H1 (cell line): ENCODE data around the gene DLGAP5. TPM values are rescaled to one million over a fixed set of nuclear protein-coding genes. Genes with fewer than 3 reads are reported as not detected.

ENCODE experiments used
- BRCA1 ChIP-seq: IDR thresholded peaks from 2 replicates; pipeline ENCODE4 v1.6.1; 2012; ENCODE audit warnings: low read depth, low read length, improper control_type of control experiment
- RNF2 ChIP-seq: fragments of 200-900, 300-1000 bp; sonication (generic); IDR thresholded peaks from 2 replicates; pipeline ENCODE4 v1.7.1; 2016; ENCODE audit warnings: borderline replicate concordance, low read depth, mild to moderate bottlenecking, antibody characterized with exemption, low read length; ENCODE audit not compliant: poor library complexity, severe bottlenecking; ENCODE audit errors: missing control alignments
- RXRA ChIP-seq: IDR thresholded peaks from 2 replicates; pipeline ENCODE4 v1.6.1; 2011; ENCODE audit warnings: low read depth, mild to moderate bottlenecking, low read length, moderate library complexity; ENCODE audit not compliant: insufficient read depth
- SAP30 ChIP-seq: fragments of 300-600 bp; sonication (generic); IDR thresholded peaks from 2 replicates; pipeline ENCODE4 v1.7.1; 2012; ENCODE audit warnings: low read length, moderate library complexity, mild to moderate bottlenecking, inconsistent platforms; ENCODE audit not compliant: insufficient read depth, insufficient replicate concordance
- TEAD4 ChIP-seq: IDR thresholded peaks from 2 replicates; pipeline ENCODE4 v1.6.1; 2012; ENCODE audit warnings: low read depth, low read length, inconsistent platforms, mixed read lengths
- polyA plus RNA-seq, 7 experiments: library from polyadenylated mRNA; depleted of rRNA in 3 of 7; stranded (reverse) in 5 of 7; unstranded in 2 of 7; fragments of >200 nt in 5 of 7; fragments of 200-250 nt in 2 of 7; gene quantifications; 1 replicate in 5 of 7; 2 replicates in 1 of 7; 4 replicates in 1 of 7; pipeline versions ENCODE4 v1.2.1 to v1.2.3, GENCODE V29; 2011 to 2013; ENCODE audit warnings: missing spikeins in 2 of 7, mixed read lengths in 2 of 7
- total RNA-seq: library from RNA; stranded (reverse); fragmentation: NEBNext Ultra II Directional; extraction: Animal tissue kit (Norgen Biotek cat#: 25700); gene quantifications from 2 replicates; pipeline ENCODE4 v1.2.1, GENCODE V29; 2021
- TF ChIP-seq, protein P1 (sequence below): fragments of 300-600 bp; sonication (generic); IDR thresholded peaks from 2 replicates; pipeline ENCODE4 v1.7.1; 2012; ENCODE audit warnings: low read length, moderate library complexity, mild to moderate bottlenecking, inconsistent platforms; ENCODE audit not compliant: insufficient replicate concordance

The DLGAP5 gene
- total and polyA plus RNA-seq, 2 of the 8 experiments (the other 6 are each of a cell fraction or from before 2014, with no cell fraction given), result 16.9 to 155 TPM

DNA sequence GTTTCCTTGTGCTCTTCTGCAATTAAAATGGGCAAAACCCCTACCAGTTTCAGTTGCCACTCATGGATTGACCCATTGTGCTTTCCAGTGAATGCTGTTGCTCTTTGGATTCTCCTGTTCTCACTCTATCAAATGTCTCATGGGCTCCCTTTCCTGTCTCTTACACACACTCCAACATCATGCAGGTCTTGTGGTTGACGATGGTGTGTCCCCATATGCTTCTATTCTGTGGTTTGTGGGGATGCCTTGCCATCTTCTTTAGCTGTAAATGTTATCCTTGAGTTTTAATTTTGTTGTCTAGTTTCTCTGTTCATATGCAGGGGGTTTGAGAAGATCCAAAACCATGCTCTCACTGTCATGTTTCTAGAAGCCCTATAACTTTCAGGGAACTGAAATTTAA lies 47.9 kb upstream of the DLGAP5 start (continued):
- TF ChIP-seq, protein P1, sequence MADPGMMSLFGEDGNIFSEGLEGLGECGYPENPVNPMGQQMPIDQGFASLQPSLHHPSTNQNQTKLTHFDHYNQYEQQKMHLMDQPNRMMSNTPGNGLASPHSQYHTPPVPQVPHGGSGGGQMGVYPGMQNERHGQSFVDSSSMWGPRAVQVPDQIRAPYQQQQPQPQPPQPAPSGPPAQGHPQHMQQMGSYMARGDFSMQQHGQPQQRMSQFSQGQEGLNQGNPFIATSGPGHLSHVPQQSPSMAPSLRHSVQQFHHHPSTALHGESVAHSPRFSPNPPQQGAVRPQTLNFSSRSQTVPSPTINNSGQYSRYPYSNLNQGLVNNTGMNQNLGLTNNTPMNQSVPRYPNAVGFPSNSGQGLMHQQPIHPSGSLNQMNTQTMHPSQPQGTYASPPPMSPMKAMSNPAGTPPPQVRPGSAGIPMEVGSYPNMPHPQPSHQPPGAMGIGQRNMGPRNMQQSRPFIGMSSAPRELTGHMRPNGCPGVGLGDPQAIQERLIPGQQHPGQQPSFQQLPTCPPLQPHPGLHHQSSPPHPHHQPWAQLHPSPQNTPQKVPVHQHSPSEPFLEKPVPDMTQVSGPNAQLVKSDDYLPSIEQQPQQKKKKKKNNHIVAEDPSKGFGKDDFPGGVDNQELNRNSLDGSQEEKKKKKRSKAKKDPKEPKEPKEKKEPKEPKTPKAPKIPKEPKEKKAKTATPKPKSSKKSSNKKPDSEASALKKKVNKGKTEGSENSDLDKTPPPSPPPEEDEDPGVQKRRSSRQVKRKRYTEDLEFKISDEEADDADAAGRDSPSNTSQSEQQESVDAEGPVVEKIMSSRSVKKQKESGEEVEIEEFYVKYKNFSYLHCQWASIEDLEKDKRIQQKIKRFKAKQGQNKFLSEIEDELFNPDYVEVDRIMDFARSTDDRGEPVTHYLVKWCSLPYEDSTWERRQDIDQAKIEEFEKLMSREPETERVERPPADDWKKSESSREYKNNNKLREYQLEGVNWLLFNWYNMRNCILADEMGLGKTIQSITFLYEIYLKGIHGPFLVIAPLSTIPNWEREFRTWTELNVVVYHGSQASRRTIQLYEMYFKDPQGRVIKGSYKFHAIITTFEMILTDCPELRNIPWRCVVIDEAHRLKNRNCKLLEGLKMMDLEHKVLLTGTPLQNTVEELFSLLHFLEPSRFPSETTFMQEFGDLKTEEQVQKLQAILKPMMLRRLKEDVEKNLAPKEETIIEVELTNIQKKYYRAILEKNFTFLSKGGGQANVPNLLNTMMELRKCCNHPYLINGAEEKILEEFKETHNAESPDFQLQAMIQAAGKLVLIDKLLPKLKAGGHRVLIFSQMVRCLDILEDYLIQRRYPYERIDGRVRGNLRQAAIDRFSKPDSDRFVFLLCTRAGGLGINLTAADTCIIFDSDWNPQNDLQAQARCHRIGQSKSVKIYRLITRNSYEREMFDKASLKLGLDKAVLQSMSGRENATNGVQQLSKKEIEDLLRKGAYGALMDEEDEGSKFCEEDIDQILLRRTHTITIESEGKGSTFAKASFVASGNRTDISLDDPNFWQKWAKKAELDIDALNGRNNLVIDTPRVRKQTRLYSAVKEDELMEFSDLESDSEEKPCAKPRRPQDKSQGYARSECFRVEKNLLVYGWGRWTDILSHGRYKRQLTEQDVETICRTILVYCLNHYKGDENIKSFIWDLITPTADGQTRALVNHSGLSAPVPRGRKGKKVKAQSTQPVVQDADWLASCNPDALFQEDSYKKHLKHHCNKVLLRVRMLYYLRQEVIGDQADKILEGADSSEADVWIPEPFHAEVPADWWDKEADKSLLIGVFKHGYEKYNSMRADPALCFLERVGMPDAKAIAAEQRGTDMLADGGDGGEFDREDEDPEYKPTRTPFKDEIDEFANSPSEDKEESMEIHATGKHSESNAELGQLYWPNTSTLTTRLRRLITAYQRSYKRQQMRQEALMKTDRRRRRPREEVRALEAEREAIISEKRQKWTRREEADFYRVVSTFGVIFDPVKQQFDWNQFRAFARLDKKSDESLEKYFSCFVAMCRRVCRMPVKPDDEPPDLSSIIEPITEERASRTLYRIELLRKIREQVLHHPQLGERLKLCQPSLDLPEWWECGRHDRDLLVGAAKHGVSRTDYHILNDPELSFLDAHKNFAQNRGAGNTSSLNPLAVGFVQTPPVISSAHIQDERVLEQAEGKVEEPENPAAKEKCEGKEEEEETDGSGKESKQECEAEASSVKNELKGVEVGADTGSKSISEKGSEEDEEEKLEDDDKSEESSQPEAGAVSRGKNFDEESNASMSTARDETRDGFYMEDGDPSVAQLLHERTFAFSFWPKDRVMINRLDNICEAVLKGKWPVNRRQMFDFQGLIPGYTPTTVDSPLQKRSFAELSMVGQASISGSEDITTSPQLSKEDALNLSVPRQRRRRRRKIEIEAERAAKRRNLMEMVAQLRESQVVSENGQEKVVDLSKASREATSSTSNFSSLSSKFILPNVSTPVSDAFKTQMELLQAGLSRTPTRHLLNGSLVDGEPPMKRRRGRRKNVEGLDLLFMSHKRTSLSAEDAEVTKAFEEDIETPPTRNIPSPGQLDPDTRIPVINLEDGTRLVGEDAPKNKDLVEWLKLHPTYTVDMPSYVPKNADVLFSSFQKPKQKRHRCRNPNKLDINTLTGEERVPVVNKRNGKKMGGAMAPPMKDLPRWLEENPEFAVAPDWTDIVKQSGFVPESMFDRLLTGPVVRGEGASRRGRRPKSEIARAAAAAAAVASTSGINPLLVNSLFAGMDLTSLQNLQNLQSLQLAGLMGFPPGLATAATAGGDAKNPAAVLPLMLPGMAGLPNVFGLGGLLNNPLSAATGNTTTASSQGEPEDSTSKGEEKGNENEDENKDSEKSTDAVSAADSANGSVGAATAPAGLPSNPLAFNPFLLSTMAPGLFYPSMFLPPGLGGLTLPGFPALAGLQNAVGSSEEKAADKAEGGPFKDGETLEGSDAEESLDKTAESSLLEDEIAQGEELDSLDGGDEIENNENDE, result no peak
- TF ChIP-seq RXRA (no peak), BRCA1 (no peak), TEAD4 (no peak), RNF2 (no peak), SAP30 (no peak)
